SK-N-SH treated with all-trans-retinoic acid at 6 μM for 48 hours (cell line): ENCODE results near the gene KIAA1671.

Experiments
- ATAC-seq: fragments of 200-7000 bp; cut with Tn5 transposase; 3 replicates; pipeline ENCODE4 v1.9.1; 2020; ENCODE audit warnings: mild to moderate bottlenecking, moderate library complexity
- ARNTL ChIP-seq: fragments of 450-650 bp; formaldehyde crosslinking; IDR thresholded peaks from 2 replicates; pipeline ENCODE4 v1.5.0; 2020; ENCODE audit warnings: low read depth, mild to moderate bottlenecking, moderate library complexity, borderline replicate concordance
- BACH2 ChIP-seq: fragments of 250-450 bp; sonication (Bioruptor Pico); IDR thresholded peaks from 2 replicates; pipeline ENCODE4 v1.9.0; 2021; ENCODE audit warnings: mild to moderate bottlenecking, borderline replicate concordance
- CSDC2 ChIP-seq: fragments of 250-450 bp; sonication (Bioruptor Pico); IDR thresholded peaks from 2 replicates; pipeline ENCODE4 v1.5.0; 2020; ENCODE audit warnings: mild to moderate bottlenecking, moderate library complexity
- CSRNP3 ChIP-seq: fragments of 250-450 bp; sonication (Bioruptor Pico); IDR thresholded peaks from 2 replicates; pipeline ENCODE4 v1.5.1; 2021; ENCODE audit warnings: mild to moderate bottlenecking, moderate library complexity
- GLIS3 ChIP-seq: fragments of 250-450 bp; sonication (Bioruptor Pico); IDR thresholded peaks from 2 replicates; pipeline ENCODE4 v1.5.0; 2020; ENCODE audit warnings: mild to moderate bottlenecking, moderate library complexity
- ISL1 ChIP-seq: fragments of 250-450 bp; sonication (Bioruptor Pico); IDR thresholded peaks from 2 replicates; pipeline ENCODE4 v2.1.2; 2022; ENCODE audit warnings: mild to moderate bottlenecking, moderate library complexity
- OSR1 ChIP-seq: fragments of 250-450 bp; sonication (Bioruptor Pico); IDR thresholded peaks from 2 replicates; pipeline ENCODE4 v1.8.0; 2022; ENCODE audit warnings: moderate library complexity, mild to moderate bottlenecking, inconsistent platforms
- PATZ1 ChIP-seq: fragments of 250-450 bp; sonication (Bioruptor Pico); IDR thresholded peaks from 2 replicates; pipeline ENCODE4 v1.8.0; 2020; ENCODE audit warnings: mild to moderate bottlenecking, moderate library complexity, borderline replicate concordance
- POU6F1 ChIP-seq: fragments of 250-450 bp; sonication (Bioruptor Pico); IDR thresholded peaks from 2 replicates; pipeline ENCODE4 v1.8.0; 2021; ENCODE audit warnings: low read depth, mild to moderate bottlenecking, moderate library complexity, borderline replicate concordance
- PPARA ChIP-seq: fragments of 250-450 bp; sonication (Bioruptor Pico); IDR thresholded peaks from 2 replicates; pipeline ENCODE4 v1.5.0; 2020; ENCODE audit warnings: mild to moderate bottlenecking, borderline replicate concordance
- RARB ChIP-seq: fragments of 250-450 bp; sonication (Bioruptor Pico); IDR thresholded peaks from 2 replicates; pipeline ENCODE4 v1.8.0; 2021; ENCODE audit warnings: mild to moderate bottlenecking, moderate library complexity
- SNAI2 ChIP-seq: fragments of 250-450 bp; sonication (Bioruptor Pico); IDR thresholded peaks from 2 replicates; pipeline ENCODE4 v1.5.0; 2020; ENCODE audit warnings: mild to moderate bottlenecking, moderate library complexity
- TOX ChIP-seq: fragments of 250-450 bp; sonication (Bioruptor Pico); IDR thresholded peaks from 2 replicates; pipeline ENCODE4 v1.8.0; 2021; ENCODE audit warnings: mild to moderate bottlenecking, moderate library complexity, borderline replicate concordance
- TSHZ2 ChIP-seq: fragments of 250-450 bp; sonication (Bioruptor Pico); IDR thresholded peaks from 2 replicates; pipeline ENCODE4 v1.5.0; 2020; ENCODE audit warnings: mild to moderate bottlenecking, moderate library complexity
- ZC3H10 ChIP-seq: fragments of 250-450 bp; sonication (Bioruptor Pico); IDR thresholded peaks from 2 replicates; pipeline ENCODE4 v1.5.1; 2021; ENCODE audit warnings: mild to moderate bottlenecking, moderate library complexity
- ZFP3 ChIP-seq: fragments of 250-450 bp; sonication (Bioruptor Pico); IDR thresholded peaks from 2 replicates; pipeline ENCODE4 v1.5.0; 2020; ENCODE audit warnings: mild to moderate bottlenecking, moderate library complexity
- ZNF70 ChIP-seq: fragments of 450-650 bp; formaldehyde crosslinking; IDR thresholded peaks from 2 replicates; pipeline ENCODE4 v1.5.0; 2020; ENCODE audit warnings: mild to moderate bottlenecking, moderate library complexity
- ZNF8 ChIP-seq: fragments of 450-650 bp; formaldehyde crosslinking; IDR thresholded peaks from 2 replicates; pipeline ENCODE4 v1.5.0; 2020; ENCODE audit warnings: mild to moderate bottlenecking, moderate library complexity

KIAA1671 gene

GRCh38 chr22:24975813-24976341 lies 23.4 kb downstream of the KIAA1671 start:
- ATAC-seq, result peak; percentile 85
- TF ChIP-seq POU6F1 (no peak), ZNF8 (CRISPR knock-in tag) (no peak), BACH2 (CRISPR knock-in tag) (no peak), ISL1 (no peak), ARNTL (no peak), PPARA (no peak), ZC3H10 (CRISPR knock-in tag) (no peak), OSR1 (CRISPR knock-in tag) (no peak), TSHZ2 (no peak), GLIS3 (CRISPR knock-in tag) (no peak), PATZ1 (CRISPR knock-in tag) (no peak), RARB (no peak), CSDC2 (CRISPR knock-in tag) (no peak), ZNF70 (CRISPR knock-in tag) (no peak)

- no peak for TF ChIP-seq TOX (CRISPR knock-in tag)
- no peak for TF ChIP-seq OSR1 (CRISPR knock-in tag)
- no peak for TF ChIP-seq TSHZ2
- no peak for TF ChIP-seq SNAI2
- TF ChIP-seq ZNF8 (CRISPR knock-in tag), result no peak
- ATAC-seq, result no peak; the same call in 2 of the 3 replicates
These were observed 24.1 kb downstream of the KIAA1671 start for GRCh38 chr22:24976442-24977218.

- ATAC-seq, result 0 out of 3 replicates have a peak, but pooled peaks have one; percentile 10
- TF ChIP-seq RARB (no peak), CSRNP3 (CRISPR knock-in tag) (no peak), ZFP3 (CRISPR knock-in tag) (peak; percentile 53; the same call in 1 of the 2 replicates), ZNF70 (CRISPR knock-in tag) (no peak)
- TF ChIP-seq, all 23 proteins: peak for 1
These were observed 25.1 kb downstream of the KIAA1671 start for GRCh38 chr22:24977370-24978221.
